Panc1 (cell line): ENCODE results near the gene ADGRB3. TPM values are rescaled to one million over a fixed set of nuclear protein-coding genes. Genes with fewer than 3 reads are reported as not detected.

Experiments used
- ATAC-seq: fragments of 200-7000 bp; cut with Tn5 transposase; 2 replicates; pipeline ENCODE4 v1.9.1; 2020; ENCODE audit warnings: mild to moderate bottlenecking, moderate library complexity
- BruUV-seq: library from RNA; stranded (reverse); fragments of 400-500 nt; replicated peaks from 2 replicates; lab custom pipeline; 2021; lab: Mats Ljungman, UMichigan
- CTCF ChIA-PET: fragments of 300-600 bp; sonication (Branson Sonifier 250); formaldehyde crosslinking; loops from one replicate; lab custom pipeline; 2022; ENCODE audit warnings: antibody characterized with exemption; lab: Charles Lee
- POLR2A ChIA-PET: fragments of 300-600 bp; sonication (Branson Sonifier 250); formaldehyde crosslinking; loops from one replicate; lab custom pipeline; 2022; ENCODE audit warnings: antibody characterized with exemption; lab: Charles Lee
- DNase-seq: peaks from one replicate; pipeline ENCODE4 v3.0.0-alpha.2; 2010; ENCODE audit warnings: low read depth, low spot score
- H3K27ac ChIP-seq: 2 replicates; pipeline ENCODE4 v1.5.1; 2011; ENCODE audit warnings: mild to moderate bottlenecking, low read length, inconsistent platforms
- H3K27me3 ChIP-seq: fragments of 200-500 bp; sonication (Bioruptor generic); 2 replicates; pipeline ENCODE4 v1.6.0; 2014; ENCODE audit warnings: low read length, inconsistent platforms; ENCODE audit not compliant: control insufficient read depth, insufficient read depth
- H3K36me3 ChIP-seq: fragments of 200-500 bp; sonication (Bioruptor generic); 2 replicates; pipeline ENCODE4 v1.5.1; 2014; ENCODE audit warnings: inconsistent platforms, mild to moderate bottlenecking, low read length, moderate library complexity; ENCODE audit not compliant: control insufficient read depth, insufficient read depth
- H3K4me1 ChIP-seq: 2 replicates; pipeline ENCODE4 v1.5.1; 2011; ENCODE audit warnings: inconsistent platforms, mild to moderate bottlenecking, low read length, moderate library complexity; ENCODE audit not compliant: control insufficient read depth, insufficient read depth
- H3K4me3 ChIP-seq, 2 experiments: 2 replicates each; pipeline ENCODE4 v1.5.1; 2011 to 2012; ENCODE audit warnings: low read depth in 2 of 2, low read length in 2 of 2, mild to moderate bottlenecking in 2 of 2, inconsistent platforms in 1 of 2, moderate library complexity in 1 of 2
- H3K9me3 ChIP-seq: fragments of 200-500 bp; sonication (Bioruptor generic); 2 replicates; pipeline ENCODE4 v1.5.1; 2014; ENCODE audit warnings: low read depth, mild to moderate bottlenecking, inconsistent platforms, low read length, moderate library complexity; ENCODE audit not compliant: control insufficient read depth, insufficient read depth
- CTCF ChIP-seq: fragments of 450-650 bp; IDR thresholded peaks from 2 replicates; pipeline ENCODE4 v1.5.1; 2017; ENCODE audit warnings: mild to moderate bottlenecking
- POLR2AphosphoS5 ChIP-seq: IDR thresholded peaks from 2 replicates; pipeline ENCODE4 v1.6.1; 2012; ENCODE audit warnings: mild to moderate bottlenecking, low read depth, low read length, moderate library complexity
- REST ChIP-seq, 2 experiments: IDR thresholded peaks; 2 replicates each; pipeline ENCODE4 v1.6.1; 2011 to 2012; ENCODE audit warnings: low read depth in 2 of 2, control low read depth in 1 of 2, low read length in 1 of 2, mild to moderate bottlenecking in 1 of 2, moderate library complexity in 1 of 2; ENCODE audit not compliant: insufficient read depth in 1 of 2
- SIN3A ChIP-seq: IDR thresholded peaks from 2 replicates; pipeline ENCODE4 v1.6.1; 2012; ENCODE audit warnings: low read depth, mild to moderate bottlenecking, low read length, moderate library complexity, borderline replicate concordance; ENCODE audit not compliant: insufficient read depth
- TCF7L2 ChIP-seq: IDR thresholded peaks from 2 replicates; pipeline ENCODE4 v1.6.1; 2011; ENCODE audit warnings: mild to moderate bottlenecking, low read depth, low read length, inconsistent platforms
- in situ Hi-C: cut with HindIII; loops from 2 replicates; pipeline ENCODE4 v1.10.0; 2016; ENCODE audit warnings: low sequenced_read_pairs, low pct_unique_long_range_greater_than_20kb
- intact Hi-C: fragments of 100-400 bp; cut with micrococcal nuclease; formaldehyde crosslinking; loops from one replicate; pipeline ENCODE4 v1.10.0; 2022; ENCODE audit not compliant: unreplicated experiment
- total RNA-seq: library from RNA; stranded (reverse); gene quantifications from one replicate; pipeline ENCODE4 v1.2.1, GENCODE V29; 2021; ENCODE audit not compliant: unreplicated experiment

Gene ADGRB3
- total RNA-seq, 1 experiment from 2014 or later: 0.10 TPM

- DNase-seq: no peak
- no TSS peak for BruUV-seq
- no peak overlapping the region for H3K4me3 ChIP-seq
- TF ChIP-seq TCF7L2 (no peak), REST (IDR thresholded peaks at IDR 0.05; ENCODE audit: insufficient read depth in 1 of 2, low read depth in 2 of 2, low read length in 1 of 2) (no peak), SIN3A (no peak), POLR2AphosphoS5 (no peak), CTCF (no peak)
- CTCF ChIA-PET: no interaction called here
- no peak overlapping the region for H3K27ac ChIP-seq
- in situ Hi-C loops: no loop called here
- intact Hi-C loops: no loop called here
- ATAC-seq: no peak
- H3K27me3 ChIP-seq: no peaks in the 10 kb centered on the region
- POLR2A ChIA-PET: no interaction called here
- peaks cover 3% of the 10 kb centered on the region; the same call in 1 of the 2 replicates for H3K9me3 ChIP-seq
- H3K36me3 ChIP-seq: no peaks in the 10 kb centered on the region
- no peaks in the 10 kb centered on the region for H3K4me1 ChIP-seq
These were observed 487.3 kb downstream of the ADGRB3 start for GRCh38 chr6:69122407-69122773.

GRCh38 chr6:69128411-69128810, 493.3 kb downstream of the ADGRB3 start:
- Histone ChIP-seq H3K4me1 (no peaks in the 10 kb centered on the region), H3K9me3 (no peaks in the 10 kb centered on the region; the same call in 1 of the 2 replicates), H3K4me3 (no peak overlapping the region), H3K27me3 (no peaks in the 10 kb centered on the region), H3K27ac (no peak overlapping the region), H3K36me3 (no peaks in the 10 kb centered on the region)
- no TSS peak for BruUV-seq
- TF ChIP-seq REST (IDR thresholded peaks at IDR 0.05; ENCODE audit: insufficient read depth in 1 of 2, low read depth in 2 of 2, low read length in 1 of 2): no peak
- no peak for TF ChIP-seq POLR2AphosphoS5
- no peak for TF ChIP-seq CTCF
- no peak for TF ChIP-seq TCF7L2
- TF ChIP-seq SIN3A: no peak
- ATAC-seq (no peak), DNase-seq (no peak)
- in situ Hi-C loops: no loop called here
- intact Hi-C loops: no loop called here
- ChIA-PET CTCF (no interaction called here), POLR2A (no interaction called here)
